SK-N-MC (cell line): ENCODE data around the gene CGREF1.

Experiments used
- EZH2 ChIP-seq: fragments of 200-600 bp; sonication (generic); IDR thresholded peaks from one replicate; pipeline ENCODE4 v1.6.1; 2017; ENCODE audit warnings: antibody characterized with exemption
- POLR2AphosphoS5 ChIP-seq: IDR thresholded peaks from 2 replicates; pipeline ENCODE4 v1.6.1; 2012; ENCODE audit warnings: mild to moderate bottlenecking, low read depth, low read length, borderline replicate concordance

DNA sequence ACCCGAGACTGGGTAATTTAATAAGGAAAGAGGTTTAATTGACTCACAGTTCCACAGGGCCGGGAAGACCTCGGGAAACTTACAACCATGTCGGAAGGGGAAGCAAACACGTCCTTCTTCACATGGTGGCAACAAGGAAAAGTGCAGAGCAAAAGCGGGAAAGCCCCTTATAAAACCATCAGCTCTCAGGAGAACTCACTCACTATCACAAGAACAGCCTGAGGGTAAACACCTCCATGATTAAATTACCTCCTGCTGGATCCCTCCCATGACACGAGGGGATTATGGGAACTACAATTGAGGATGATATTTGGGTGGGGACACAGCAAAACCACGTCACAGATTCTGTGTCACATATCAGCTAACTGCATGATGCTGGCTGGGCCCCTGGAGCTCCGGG, 41.3 kb upstream of the CGREF1 start:
- TF ChIP-seq EZH2 (no peak), POLR2AphosphoS5 (no peak)
